PC-9 (cell line): ENCODE measurements around the gene GIPC3. TPM values are rescaled to one million over a fixed set of nuclear protein-coding genes. Genes with fewer than 3 reads are reported as not detected.
"Not testable (repeated sequence)": the region's sequence is repeated elsewhere in the genome, so short reads cannot be mapped to it uniquely, and the experiment has no call there.

Experiments used
- BruUV-seq: library from RNA; stranded (reverse); fragments of 400-500 nt; replicated peaks from 2 replicates; lab custom pipeline; 2021; lab: Mats Ljungman, UMichigan
- CTCF ChIA-PET: fragments of 300-600 bp; sonication (Branson Sonifier 250); formaldehyde crosslinking; loops from one replicate; lab custom pipeline; 2022; ENCODE audit warnings: antibody characterized with exemption; lab: Charles Lee
- POLR2A ChIA-PET: fragments of 300-600 bp; sonication (Branson Sonifier 250); formaldehyde crosslinking; loops from one replicate; lab custom pipeline; 2022; ENCODE audit warnings: antibody characterized with exemption; ENCODE audit not compliant: unreplicated experiment; lab: Charles Lee
- DNase-seq, 2 experiments: peaks; one replicate each; pipeline versions ENCODE4 v3.0.0 to v3.0.0-alpha.2; 2015 to 2022; ENCODE audit warnings: mixed read lengths in 1 of 2
- H2AFZ ChIP-seq: fragments of 200-600 bp; sonication (generic); 2 replicates; pipeline ENCODE4 v1.8.1; 2017; ENCODE audit warnings: antibody characterized with exemption
- H3F3A ChIP-seq: fragments of 200-600 bp; sonication (generic); 2 replicates; pipeline ENCODE4 v1.8.1; 2017; ENCODE audit warnings: antibody characterized with exemption, mild to moderate bottlenecking, low read depth; ENCODE audit not compliant: insufficient read depth
- H3K27ac ChIP-seq: fragments of 200-600 bp; sonication (generic); 2 replicates; pipeline ENCODE4 v1.6.1; 2016; ENCODE audit warnings: mixed run types
- H3K27me3 ChIP-seq: fragments of 200-600 bp; sonication (generic); 2 replicates; pipeline ENCODE4 v1.6.1; 2016; ENCODE audit warnings: low read depth, mixed run types; ENCODE audit not compliant: insufficient read depth
- H3K36me3 ChIP-seq: fragments of 200-600 bp; sonication (generic); 2 replicates; pipeline ENCODE4 v1.6.1; 2016; ENCODE audit warnings: low read depth, mixed run types
- H3K4me1 ChIP-seq: fragments of 200-600 bp; sonication (generic); replicated peaks from 2 replicates; pipeline ENCODE4 v1.6.1; 2016; ENCODE audit warnings: mixed run types; ENCODE audit not compliant: insufficient read depth
- H3K4me2 ChIP-seq: fragments of 200-600 bp; sonication (generic); 2 replicates; pipeline ENCODE4 v1.6.1; 2017; ENCODE audit warnings: mixed run types
- H3K4me3 ChIP-seq: fragments of 200-600 bp; sonication (generic); 2 replicates; pipeline ENCODE4 v1.6.1; 2016; ENCODE audit warnings: mixed run types
- H3K79me2 ChIP-seq: fragments of 200-600 bp; sonication (generic); 2 replicates; pipeline ENCODE4 v1.6.1; 2017; ENCODE audit warnings: low read depth, mixed run types
- H3K9me2 ChIP-seq: fragments of 200-600 bp; sonication (generic); 2 replicates; pipeline ENCODE4 v1.8.1; 2017; ENCODE audit warnings: mild to moderate bottlenecking; ENCODE audit not compliant: insufficient read depth
- H3K9me3 ChIP-seq: fragments of 200-600 bp; sonication (generic); 2 replicates; pipeline ENCODE4 v1.8.1; 2016; ENCODE audit warnings: low read depth; ENCODE audit not compliant: insufficient read depth
- H4K20me1 ChIP-seq: fragments of 200-600 bp; sonication (generic); 2 replicates; pipeline ENCODE4 v1.8.1; 2017; ENCODE audit not compliant: insufficient read depth
- CTCF ChIP-seq: fragments of 200-600 bp; sonication (generic); conservative IDR thresholded peaks from 2 replicates; pipeline ENCODE4 v1.6.1; 2017; ENCODE audit warnings: mixed run types, antibody characterized with exemption, mild to moderate bottlenecking, moderate library complexity
- EZH2 ChIP-seq: fragments of 200-600 bp; sonication (generic); IDR thresholded peaks from 2 replicates; pipeline ENCODE4 v1.8.0; 2017; ENCODE audit warnings: antibody characterized with exemption, low read depth
- intact Hi-C: fragments of 100-400 bp; cut with micrococcal nuclease; formaldehyde crosslinking; loops from one replicate; pipeline ENCODE4 v1.10.0; 2022; ENCODE audit not compliant: unreplicated experiment
- total RNA-seq: library from RNA; stranded (reverse); gene quantifications from 2 replicates; pipeline ENCODE4 v1.2.3, GENCODE V29; 2021

The GIPC3 gene
- total RNA-seq, 1 experiment from 2014 or later: not detected

GRCh38 chr19:3578390-3578789 lies 6.9 kb upstream of the GIPC3 start:
- CTCF ChIA-PET: no interaction called here

DNA sequence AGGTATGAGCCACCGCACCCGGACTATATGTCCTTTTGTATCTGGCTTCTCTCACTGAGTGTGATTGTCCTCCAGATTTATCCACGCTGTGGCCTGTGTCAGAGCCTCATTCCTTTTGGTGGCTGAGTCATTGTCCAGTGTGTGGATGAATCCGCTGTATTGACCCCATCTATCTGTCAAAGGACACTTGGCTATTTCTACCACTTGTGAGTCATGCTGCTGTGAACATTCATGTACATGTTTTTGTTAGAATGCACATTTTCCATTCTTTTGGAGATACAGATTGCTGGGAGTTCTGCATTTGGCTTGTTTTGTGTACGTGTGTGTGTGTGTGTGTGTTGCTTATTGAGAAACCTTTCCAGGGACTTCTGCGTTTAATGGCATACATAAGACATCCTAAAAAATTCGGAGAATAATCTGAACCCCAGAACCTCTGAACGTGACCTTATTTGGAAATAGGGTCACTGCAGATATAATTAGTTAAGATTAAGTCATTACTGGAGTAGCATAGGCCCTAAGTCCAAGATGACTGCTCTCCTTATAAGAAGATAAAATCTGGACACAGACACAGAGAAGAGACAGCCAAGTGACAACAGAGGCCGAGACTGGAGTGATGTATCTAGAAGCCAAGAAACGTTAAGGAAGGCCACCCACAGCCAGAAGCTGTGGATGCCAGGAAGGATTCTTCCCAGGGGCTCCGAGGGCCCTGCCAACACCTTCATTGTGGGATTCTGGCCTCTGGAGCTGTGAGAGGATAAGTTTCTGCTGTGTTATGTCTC lies 4.9 kb upstream of the GIPC3 start:
- no peaks in the 10 kb centered on the region for H3K27me3 ChIP-seq
- no peaks in the 10 kb centered on the region for H3K9me3 ChIP-seq
- H3K4me1 ChIP-seq: no peaks in the 10 kb centered on the region
- TF ChIP-seq EZH2: no peak
- no peak for TF ChIP-seq CTCF
- H3K4me2 ChIP-seq: no peak overlapping the region
- intact Hi-C loops: no loop called here
- no peak overlapping the region for H3K4me3 ChIP-seq
- DNase-seq: peak in 1 of 2 experiments; percentile 51
- H3F3A ChIP-seq: peaks cover 11% of the 10 kb centered on the region; the same call in 1 of the 2 replicates
- no peak overlapping the region for H3K27ac ChIP-seq
- ChIA-PET POLR2A (interaction anchor here (0.6 kb wide), 1 partner anchor 22 kb away, joined by 4 read pairs; no protein-coding TSS in a partner anchor), CTCF (no interaction called here)
- no peak overlapping the region for H2AFZ ChIP-seq
- no TSS peak for BruUV-seq
- H4K20me1 ChIP-seq: no peaks in the 10 kb centered on the region
- H3K36me3 ChIP-seq: no peaks in the 10 kb centered on the region
- no peaks in the 10 kb centered on the region for H3K79me2 ChIP-seq
- no peaks in the 10 kb centered on the region for H3K9me2 ChIP-seq

More at GRCh38 chr19:3578390-3578789, 6.9 kb upstream of the GIPC3 start:
- H2AFZ ChIP-seq: no peak overlapping the region
- intact Hi-C loops: no loop called here
- H3K4me2 ChIP-seq: no peak overlapping the region
- peaks cover 2% of the 10 kb centered on the region for H3K79me2 ChIP-seq
- H3F3A ChIP-seq: peaks cover 11% of the 10 kb centered on the region; the same call in 1 of the 2 replicates
- H3K4me1 ChIP-seq: no peaks in the 10 kb centered on the region
- no peaks in the 10 kb centered on the region for H3K9me2 ChIP-seq
- POLR2A ChIA-PET: interaction anchor here (0.6 kb wide), 1 partner anchor 30 kb away, joined by 13 read pairs; no protein-coding TSS in a partner anchor
- no peak overlapping the region for H3K4me3 ChIP-seq
- no peak for TF ChIP-seq EZH2
- no peak for TF ChIP-seq CTCF
- H3K36me3 ChIP-seq: no peaks in the 10 kb centered on the region
- H3K27ac ChIP-seq: no peak overlapping the region
- BruUV-seq: no TSS peak
- H3K9me3 ChIP-seq: no peaks in the 10 kb centered on the region
- DNase-seq: no peak
- H4K20me1 ChIP-seq: peaks cover 10% of the 10 kb centered on the region
- no peaks in the 10 kb centered on the region for H3K27me3 ChIP-seq

DNA sequence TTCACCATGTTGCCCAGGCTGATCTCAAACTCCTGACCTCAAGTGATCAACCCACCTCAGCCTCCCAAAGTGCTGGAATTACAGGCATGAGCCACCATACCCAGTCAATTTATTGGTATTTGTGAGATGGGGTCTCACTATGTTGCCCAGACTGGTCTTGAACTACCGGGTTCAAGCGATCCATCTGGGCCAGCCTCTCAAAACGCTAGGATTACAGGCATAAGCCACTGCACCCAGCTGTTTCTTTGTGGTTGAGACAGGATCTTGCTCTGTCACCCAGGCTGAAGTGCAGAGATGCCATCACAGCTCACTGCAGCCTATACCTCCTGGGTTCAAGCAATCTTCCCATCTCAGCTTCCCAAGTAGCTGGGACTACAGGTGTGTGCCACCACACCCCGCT lies 3.5 kb upstream of the GIPC3 start:
- H3K27me3 ChIP-seq, H3K36me3 ChIP-seq, H3K9me2 ChIP-seq, H3K9me3 ChIP-seq, H3K4me3 ChIP-seq, BruUV-seq, H3K4me2 ChIP-seq, H3K4me1 ChIP-seq, CTCF ChIA-PET, DNase-seq, H3K27ac ChIP-seq, H4K20me1 ChIP-seq, H3K79me2 ChIP-seq, H2AFZ ChIP-seq, POLR2A ChIA-PET, intact Hi-C loops: not testable (repeated sequence)
- peaks cover 11% of the 10 kb centered on the region; the same call in 1 of the 2 replicates for H3F3A ChIP-seq

GRCh38 chr19:3584036-3584802 lies 1.1 kb upstream of the GIPC3 start:
- H3K9me3 ChIP-seq, H3K79me2 ChIP-seq, H3K4me3 ChIP-seq, H3K4me1 ChIP-seq, BruUV-seq, DNase-seq, intact Hi-C loops, H4K20me1 ChIP-seq, H3K9me2 ChIP-seq, H2AFZ ChIP-seq, H3K36me3 ChIP-seq, H3K4me2 ChIP-seq, H3K27ac ChIP-seq, POLR2A ChIA-PET, CTCF ChIA-PET, H3K27me3 ChIP-seq: not testable (repeated sequence)
- peaks cover 11% of the 10 kb centered on the region; the same call in 1 of the 2 replicates for H3F3A ChIP-seq
